ENCODE data around the gene MACROD2. TPM values are rescaled to one million over a fixed set of nuclear protein-coding genes. Genes with fewer than 3 reads are reported as not detected.

MACROD2 gene
- total and polyA plus RNA-seq, 4 donors: 0.66 to 10.5 (median 3.3) TPM

DNA sequence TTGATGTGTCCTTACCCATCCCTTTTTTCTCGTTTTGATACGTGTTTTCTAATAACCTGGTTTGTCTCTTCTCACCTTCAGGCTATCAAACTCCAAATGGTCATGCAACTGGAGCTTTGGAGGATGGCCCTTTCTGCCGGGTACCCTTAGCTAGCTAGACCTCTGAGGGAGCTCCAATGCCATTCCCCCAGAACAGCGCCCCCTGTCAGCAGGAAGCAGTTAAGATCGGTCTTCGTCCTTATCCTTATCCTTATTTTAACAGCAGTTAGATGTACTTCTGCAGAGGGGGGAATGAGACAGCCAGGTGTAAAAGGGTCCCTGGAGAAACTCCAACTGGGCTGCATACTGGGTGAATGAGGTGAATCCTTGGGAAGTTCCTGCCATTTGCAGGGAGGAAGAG, 42.1 kb upstream of the MACROD2 start:
- Histone ChIP-seq H3K9ac (ENCODE audit: low read depth in 1 of 2, low read length in 2 of 2) (no peak overlapping the region), H3K36me3 (ENCODE audit: control insufficient read depth in 4 of 4, insufficient read depth in 3 of 4, low read depth in 1 of 4, low read length in 3 of 4) (no peaks in the 10 kb centered on the region), H3K9me3 (ENCODE audit: control insufficient read depth in 4 of 4, low read length in 3 of 4) (peaks cover 0 to 5% (median under 1%) of the 10 kb centered on the region in 4 donors), H3K27me3 (ENCODE audit: control insufficient read depth in 4 of 4, insufficient read depth in 4 of 4, low read length in 3 of 4) (peaks cover 0 to 4% (median 0%) of the 10 kb centered on the region in 4 donors), H3K27ac (ENCODE audit: low read depth in 1 of 2, low read length in 2 of 2) (no peak overlapping the region), H3K4me3 (ENCODE audit: low read depth in 1 of 3, low read length in 3 of 3) (no peak overlapping the region), H3K4me1 (ENCODE audit: control insufficient read depth in 4 of 4, insufficient read depth in 4 of 4, low read length in 3 of 4) (no peaks in the 10 kb centered on the region)
- TF ChIP-seq REST (IDR thresholded peaks at IDR 0.05) (no peak), TAF1 (conservative IDR thresholded peaks at IDR 0.05) (no peak), HNF4A (conservative IDR thresholded peaks at IDR 0.05) (no peak), ATF3 (IDR thresholded peaks at IDR 0.05) (no peak), YY1 (IDR thresholded peaks at IDR 0.05) (no peak), MAX (IDR thresholded peaks at IDR 0.05) (no peak), FOXA2 (IDR thresholded peaks at IDR 0.05) (no peak), CTCF (IDR thresholded peaks at IDR 0.05; ENCODE audit: low read depth, low read length, missing input control) (no peak), JUND (IDR thresholded peaks at IDR 0.05) (no peak), ZBTB33 (IDR thresholded peaks at IDR 0.05) (no peak), GABPA (IDR thresholded peaks at IDR 0.05 in 1 of 2, conservative IDR thresholded peaks at IDR 0.05 in 1 of 2) (no peak), RXRA (IDR thresholded peaks at IDR 0.05) (no peak), HNF4G (IDR thresholded peaks at IDR 0.05) (no peak), EGR1 (IDR thresholded peaks at IDR 0.05; ENCODE audit: low read depth in 2 of 2) (no peak)
- DNase-seq (ENCODE audit: low spot score): no peak
- 58% methylated on average over 6 of the region's 6 CpGs for WGBS

DNA sequence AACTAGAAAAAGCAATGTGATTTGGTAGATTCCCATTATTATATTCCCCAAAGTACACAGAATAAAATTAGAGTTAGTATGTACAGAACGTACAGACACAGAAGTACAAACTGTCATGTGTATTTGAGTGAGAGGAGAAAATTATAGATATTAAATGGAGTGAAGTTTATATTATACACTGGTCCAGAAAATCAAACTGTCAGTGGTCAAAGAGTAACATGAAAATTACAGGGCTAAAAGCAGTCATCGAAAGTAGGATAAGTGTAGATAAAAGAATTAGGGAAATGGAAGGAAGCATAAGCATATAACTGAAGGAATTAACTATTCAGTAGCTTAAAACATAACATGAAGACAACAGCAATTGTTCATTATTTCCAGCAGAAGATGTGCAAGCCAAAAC, 35.2 kb upstream of the MACROD2 start:
- 70% methylated on average over 2 of the region's 2 CpGs for WGBS
- no peak for DNase-seq (ENCODE audit: low spot score)
- H3K27ac ChIP-seq (ENCODE audit: low read depth in 1 of 2, low read length in 2 of 2): no peak overlapping the region
- H3K9me3 ChIP-seq (ENCODE audit: control insufficient read depth in 4 of 4, low read length in 3 of 4): no peaks in the 10 kb centered on the region
- H3K4me1 ChIP-seq (ENCODE audit: control insufficient read depth in 4 of 4, insufficient read depth in 4 of 4, low read length in 3 of 4): no peaks in the 10 kb centered on the region
- H3K27me3 ChIP-seq (ENCODE audit: control insufficient read depth in 4 of 4, insufficient read depth in 4 of 4, low read length in 3 of 4): no peaks in the 10 kb centered on the region
- H3K4me3 ChIP-seq (ENCODE audit: low read depth in 1 of 3, low read length in 3 of 3): no peak overlapping the region
- no peak overlapping the region for H3K9ac ChIP-seq (ENCODE audit: low read depth in 1 of 2, low read length in 2 of 2)
- H3K36me3 ChIP-seq (ENCODE audit: control insufficient read depth in 4 of 4, insufficient read depth in 3 of 4, low read depth in 1 of 4, low read length in 3 of 4): no peaks in the 10 kb centered on the region
- no peak for TF ChIP-seq RXRA (IDR thresholded peaks at IDR 0.05)
- no peak for TF ChIP-seq HNF4A (conservative IDR thresholded peaks at IDR 0.05)
- no peak for TF ChIP-seq RAD21 (IDR thresholded peaks at IDR 0.05)
- no peak for TF ChIP-seq TAF1 (conservative IDR thresholded peaks at IDR 0.05)
- no peak for TF ChIP-seq CTCF (IDR thresholded peaks at IDR 0.05; ENCODE audit: low read depth, low read length, missing input control)
- no peak for TF ChIP-seq FOXA1 (IDR thresholded peaks at IDR 0.05)
- no peak for TF ChIP-seq SP1 (IDR thresholded peaks at IDR 0.05)
- TF ChIP-seq ATF3 (IDR thresholded peaks at IDR 0.05): no peak
- no peak for TF ChIP-seq REST (IDR thresholded peaks at IDR 0.05)
- no peak for TF ChIP-seq EGR1 (IDR thresholded peaks at IDR 0.05; ENCODE audit: low read depth in 2 of 2)
- no peak for TF ChIP-seq GABPA (IDR thresholded peaks at IDR 0.05 in 1 of 2, conservative IDR thresholded peaks at IDR 0.05 in 1 of 2)
- TF ChIP-seq YY1 (IDR thresholded peaks at IDR 0.05): no peak
- TF ChIP-seq HNF4G (IDR thresholded peaks at IDR 0.05): no peak
- TF ChIP-seq JUND (IDR thresholded peaks at IDR 0.05): no peak

Measured in liver (tissue), 9 donors.